HG03159 (cell line): Measurements from ENCODE around the gene KRT7.
"Not testable (repeated sequence)": the region's sequence is repeated elsewhere in the genome, so short reads cannot be mapped to it uniquely, and the experiment has no call there.

Source experiments
- ATAC-seq: cut with Tn5 transposase; IDR thresholded peaks from one replicate; pipeline ENCODE4 v1.9.1; 2021; ENCODE audit warnings: mild to moderate bottlenecking, moderate library complexity; ENCODE audit not compliant: unreplicated experiment

The KRT7 gene

GRCh38 chr12:52254965-52255751 is 22.1 kb downstream of the KRT7 start:
- no peak for ATAC-seq

- no peak for ATAC-seq
Measured at GRCh38 chr12:52255926-52256583, 23.0 kb downstream of the KRT7 start.

- ATAC-seq = no peak
Measured at GRCh38 chr12:52256584-52256935, 23.5 kb downstream of the KRT7 start.

- ATAC-seq = no peak
Measured at GRCh38 chr12:52257074-52257551, 24.1 kb downstream of the KRT7 start.

- ATAC-seq = not testable (repeated sequence)
Measured at GRCh38 chr12:52257922-52258321, 24.9 kb downstream of the KRT7 start.

- no peak for ATAC-seq
Measured at GRCh38 chr12:52258335-52258901, 25.4 kb downstream of the KRT7 start.

GRCh38 chr12:52259657-52260243 is 26.7 kb downstream of the KRT7 start:
- ATAC-seq = no peak

GRCh38 chr12:52260361-52261207 is 27.5 kb downstream of the KRT7 start:
- no peak for ATAC-seq

- ATAC-seq = no peak
Measured at GRCh38 chr12:52261208-52261484, 28.1 kb downstream of the KRT7 start.

GRCh38 chr12:52262286-52262685 is 29.2 kb downstream of the KRT7 start:
- no peak for ATAC-seq

- no peak for ATAC-seq
Measured at GRCh38 chr12:52263761-52264434, 30.9 kb downstream of the KRT7 start.

GRCh38 chr12:52264435-52264825 is 31.4 kb downstream of the KRT7 start:
- no peak for ATAC-seq

GRCh38 chr12:52266514-52266913 is 33.5 kb downstream of the KRT7 start:
- ATAC-seq = no peak

GRCh38 chr12:52267266-52267665 is 34.2 kb downstream of the KRT7 start:
- no peak for ATAC-seq

GRCh38 chr12:52267699-52268098 is 34.7 kb downstream of the KRT7 start:
- no peak for ATAC-seq

- no peak for ATAC-seq
Measured at GRCh38 chr12:52268212-52268611, 35.2 kb downstream of the KRT7 start.

GRCh38 chr12:52270541-52271070 is 37.6 kb downstream of the KRT7 start:
- no peak for ATAC-seq

GRCh38 chr12:52271158-52271557 is 38.1 kb downstream of the KRT7 start:
- no peak for ATAC-seq

- ATAC-seq = no peak
Measured at GRCh38 chr12:52274521-52275120, 41.6 kb downstream of the KRT7 start, which contains the start of gene KRT86. Gene KRT86 (plus strand): TSS chr12:52274645. CDS start chr12:52301917, 27,272 bp downstream.

- ATAC-seq = no peak
Measured at GRCh38 chr12:52275686-52276085, 42.6 kb downstream of the KRT7 start.
